Stimulated activated CD4-positive, alpha-beta T cell treated with anti-CD3 and anti-CD28 coated beads, Interleukin-15, amount 100 ng/mL, for 48 hours (primary cell): ENCODE measurements around the gene DGAT2.
"Not testable (repeated sequence)": the region's sequence is repeated elsewhere in the genome, so short reads cannot be mapped to it uniquely, and the experiment has no call there.

Experiments
- DNase-seq, 2 donors: peaks; one replicate each; pipeline ENCODE4 v3.0.0-alpha.2; 2020; ENCODE audit warnings: low read depth in 2 of 2

The DGAT2 gene, protein sequence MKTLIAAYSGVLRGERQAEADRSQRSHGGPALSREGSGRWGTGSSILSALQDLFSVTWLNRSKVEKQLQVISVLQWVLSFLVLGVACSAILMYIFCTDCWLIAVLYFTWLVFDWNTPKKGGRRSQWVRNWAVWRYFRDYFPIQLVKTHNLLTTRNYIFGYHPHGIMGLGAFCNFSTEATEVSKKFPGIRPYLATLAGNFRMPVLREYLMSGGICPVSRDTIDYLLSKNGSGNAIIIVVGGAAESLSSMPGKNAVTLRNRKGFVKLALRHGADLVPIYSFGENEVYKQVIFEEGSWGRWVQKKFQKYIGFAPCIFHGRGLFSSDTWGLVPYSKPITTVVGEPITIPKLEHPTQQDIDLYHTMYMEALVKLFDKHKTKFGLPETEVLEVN

DNA sequence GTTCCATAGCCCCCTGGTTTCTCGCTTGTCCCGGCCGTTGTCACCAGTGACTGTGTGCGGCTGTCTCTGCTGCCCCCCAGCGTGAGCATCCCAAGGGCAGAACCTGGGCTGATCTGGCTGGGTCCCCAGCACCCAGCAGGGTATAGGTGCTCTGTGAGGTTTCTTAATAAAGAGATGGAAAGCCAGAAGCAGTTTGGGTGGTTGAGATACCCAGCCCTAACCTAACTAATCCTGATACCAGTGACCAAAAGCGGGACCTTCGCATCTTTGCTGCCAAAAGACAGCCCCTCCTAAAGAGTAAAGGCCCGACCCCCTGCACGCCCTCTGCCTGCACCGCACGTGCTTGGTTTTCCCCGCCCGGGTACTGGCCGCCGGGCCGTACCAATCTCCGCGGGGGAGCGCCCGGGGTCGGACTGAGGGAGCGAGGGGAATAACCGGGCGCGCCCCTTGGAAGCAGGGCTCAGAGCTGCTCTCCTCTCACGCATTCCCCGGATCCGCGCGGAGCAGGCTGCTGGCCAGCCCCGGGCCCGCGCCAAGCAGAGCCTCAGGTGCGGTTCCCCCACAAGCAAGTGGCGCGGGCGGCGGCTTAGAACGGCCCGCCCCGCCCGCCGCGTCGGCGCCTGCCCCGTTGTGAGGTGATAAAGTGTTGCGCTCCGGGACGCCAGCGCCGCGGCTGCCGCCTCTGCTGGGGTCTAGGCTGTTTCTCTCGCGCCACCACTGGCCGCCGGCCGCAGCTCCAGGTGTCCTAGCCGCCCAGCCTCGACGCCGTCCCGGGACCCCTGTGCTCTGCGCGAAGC, at the start of gene DGAT2:
Gene DGAT2, plus strand, starts transcription at position 667 of the 797 bp plus-strand sequence. CDS start 214 bp downstream, outside the sequence.
- peak; percentile 41 to 55 for DNase-seq

DNA sequence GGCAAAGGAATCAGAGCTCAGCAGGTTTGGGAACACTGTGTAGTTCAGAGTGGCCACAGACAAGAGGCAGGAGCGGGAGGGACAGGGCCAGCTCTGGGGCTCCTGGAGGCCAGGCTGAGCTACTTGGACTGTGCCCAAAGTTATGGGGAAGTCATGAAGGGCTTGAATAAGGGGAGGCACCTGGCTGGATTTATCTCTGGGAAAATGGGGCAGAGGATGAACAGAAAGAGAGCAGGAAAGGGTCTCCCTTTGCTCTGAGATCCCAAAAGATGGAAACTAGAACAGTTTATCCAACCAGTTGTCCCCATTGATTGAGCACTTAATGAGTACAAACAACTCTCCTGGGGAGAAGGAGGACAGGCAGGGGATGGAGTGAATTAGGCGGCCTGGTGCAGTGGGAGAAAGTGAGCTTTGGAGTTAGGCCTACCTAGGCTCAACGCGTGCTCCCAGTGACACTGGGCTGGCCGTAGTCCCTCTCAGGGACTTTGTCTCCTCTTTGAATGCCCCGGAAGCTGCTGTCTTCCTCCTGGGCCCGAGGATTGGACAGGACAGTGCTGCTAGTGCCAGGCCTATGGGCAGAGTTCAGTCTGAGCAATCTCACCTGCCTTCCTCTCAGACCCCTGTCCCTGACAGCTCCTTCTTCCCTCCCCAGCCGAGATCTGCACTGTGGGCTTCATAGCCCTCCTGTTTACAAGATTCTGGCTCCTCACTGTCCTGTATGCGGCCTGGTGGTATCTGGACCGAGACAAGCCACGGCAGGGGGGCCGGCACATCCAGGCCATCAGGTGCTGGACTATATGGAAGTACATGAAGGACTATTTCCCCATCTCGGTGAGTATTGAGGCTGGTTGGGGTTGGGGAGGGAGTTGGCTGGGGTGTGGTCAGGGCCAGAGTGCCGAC, 49.0 kb upstream of the DGAT2 start:
- DNase-seq, result no peak

DNA sequence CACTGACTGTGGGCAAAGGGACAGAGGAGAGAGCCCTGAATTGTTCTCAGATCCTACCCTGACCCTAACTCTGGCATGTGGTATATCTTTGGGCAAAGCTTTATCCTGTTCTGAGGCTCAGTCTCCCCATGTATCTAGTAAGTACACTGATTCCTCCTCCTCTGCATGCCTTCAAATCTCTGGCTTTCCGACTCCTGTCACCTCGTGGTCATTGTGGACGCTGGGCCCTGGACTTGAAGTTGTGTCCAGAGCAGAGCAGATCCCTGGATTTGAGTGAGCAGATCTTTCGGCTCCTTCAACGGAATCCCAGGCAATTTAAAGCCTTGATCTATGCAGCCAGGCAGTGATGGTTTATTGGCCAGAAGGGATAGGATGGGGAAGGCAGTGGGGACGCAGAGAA, 47.9 kb upstream of the DGAT2 start:
- no peak for DNase-seq

DNA sequence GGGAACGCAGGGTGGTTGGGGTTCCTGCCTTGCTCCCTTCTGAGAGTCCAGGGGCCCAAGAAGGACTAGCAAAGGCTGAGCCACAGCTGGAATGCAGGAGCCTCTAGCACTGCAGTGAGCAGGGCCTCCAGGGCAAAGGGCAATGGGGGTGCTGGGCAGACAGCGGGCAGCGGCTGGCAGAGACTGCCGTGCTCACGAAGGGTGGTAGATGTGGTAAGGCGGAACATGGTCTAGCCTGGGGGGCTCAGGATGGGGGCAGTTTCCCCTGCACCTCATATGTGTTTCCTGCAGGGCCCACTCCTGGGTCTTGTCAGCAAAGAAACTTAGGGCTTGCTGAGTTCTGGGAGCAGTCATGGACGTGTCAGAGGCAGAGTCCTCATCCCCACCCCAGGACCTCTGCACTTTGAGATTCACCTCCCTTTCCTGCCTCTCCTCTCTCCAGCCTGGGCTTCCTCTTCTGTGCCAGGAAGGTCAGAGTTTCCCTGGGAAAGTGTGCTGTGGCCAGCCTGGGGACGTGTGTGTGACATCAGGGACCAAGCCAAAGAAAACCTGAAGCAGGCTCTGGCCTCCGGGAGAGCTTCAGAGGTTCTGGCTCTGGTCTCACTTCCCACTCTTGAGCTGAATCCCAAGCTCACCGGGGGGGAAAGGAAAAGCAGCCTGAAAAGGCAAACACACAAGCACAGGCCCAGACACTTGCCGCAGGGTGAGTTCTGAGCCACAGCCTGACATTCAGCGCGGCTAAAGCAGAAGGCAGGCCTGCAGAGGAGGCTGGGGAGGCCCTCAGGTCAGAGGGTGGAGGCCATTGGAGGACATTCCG, 46.5 kb upstream of the DGAT2 start:
- no peak for DNase-seq

DNA sequence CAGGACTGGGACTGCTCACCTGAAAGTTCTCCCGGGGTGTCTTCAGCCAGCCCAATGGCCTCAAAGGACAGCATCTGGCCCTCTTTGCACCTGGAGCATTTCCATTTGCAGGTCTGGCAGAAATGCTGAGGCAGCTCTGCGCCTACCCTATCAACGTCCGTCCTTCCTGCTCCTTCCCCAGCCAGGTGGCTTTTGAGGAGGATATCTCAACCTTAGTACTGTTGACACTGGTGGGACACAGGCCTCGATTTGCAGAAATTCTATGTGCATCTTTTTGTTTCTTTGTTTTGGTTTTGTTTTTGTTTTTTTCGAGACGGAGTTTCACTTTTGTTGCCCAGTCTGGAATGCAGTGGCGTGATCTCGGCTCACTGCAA, 45.9 kb upstream of the DGAT2 start:
- no peak for DNase-seq

DNA sequence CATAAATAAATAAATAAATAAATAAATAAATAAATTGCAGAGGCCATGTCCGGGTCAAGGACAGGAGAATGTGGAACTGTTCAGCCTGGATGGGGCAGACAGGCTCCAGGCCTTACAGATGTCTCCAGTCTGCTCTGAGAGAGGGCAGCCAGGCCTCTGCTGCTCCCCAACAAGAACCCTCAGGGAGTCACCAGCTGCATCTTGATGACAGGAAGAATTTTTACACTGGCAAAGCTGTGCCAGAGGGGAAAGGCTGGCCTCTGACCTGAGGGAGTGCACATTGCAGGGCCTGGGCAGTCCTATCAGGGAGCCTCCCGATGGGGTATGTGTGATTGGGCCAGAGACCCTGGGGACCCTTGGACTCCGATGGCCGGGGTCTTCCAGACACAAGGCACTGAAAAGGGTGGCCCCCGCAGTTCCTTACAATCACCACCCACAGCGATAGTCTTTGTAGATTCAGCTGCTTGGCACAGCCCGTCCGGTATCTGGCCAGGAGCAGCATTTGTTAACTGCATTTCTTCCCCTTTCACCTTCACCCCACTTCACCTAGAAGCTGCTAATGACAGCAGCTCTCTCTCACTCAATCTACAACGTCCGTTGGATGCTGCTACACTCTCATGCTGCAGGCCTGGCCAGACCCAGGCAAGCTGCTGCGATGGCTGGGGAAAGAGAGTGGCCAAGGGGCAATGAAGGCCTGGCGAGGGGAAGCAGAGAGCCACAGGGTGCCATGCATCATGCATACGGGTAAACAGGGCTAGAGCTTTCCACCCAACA, 42.8 kb upstream of the DGAT2 start:
- DNase-seq, result no peak

DNA sequence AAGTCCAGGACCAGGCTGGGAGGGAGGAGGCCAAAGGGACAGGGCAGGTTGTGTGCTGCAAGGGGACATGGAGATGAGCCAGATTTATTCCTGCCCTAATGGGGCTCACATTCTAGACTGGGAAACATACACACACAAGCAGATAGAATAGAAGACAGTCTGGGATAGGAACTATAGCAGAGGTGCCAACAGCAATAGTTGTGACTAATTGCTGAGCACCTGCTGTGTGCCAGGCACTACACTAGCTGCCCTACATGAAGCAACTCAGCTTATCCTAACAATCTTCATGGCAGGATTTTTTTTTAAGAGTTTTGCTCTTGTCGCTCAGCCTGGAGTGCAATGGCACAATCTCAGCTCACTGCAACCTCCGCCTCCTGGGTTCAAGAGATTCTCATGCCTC, 39.6 kb upstream of the DGAT2 start:
- DNase-seq, result no peak

DNA sequence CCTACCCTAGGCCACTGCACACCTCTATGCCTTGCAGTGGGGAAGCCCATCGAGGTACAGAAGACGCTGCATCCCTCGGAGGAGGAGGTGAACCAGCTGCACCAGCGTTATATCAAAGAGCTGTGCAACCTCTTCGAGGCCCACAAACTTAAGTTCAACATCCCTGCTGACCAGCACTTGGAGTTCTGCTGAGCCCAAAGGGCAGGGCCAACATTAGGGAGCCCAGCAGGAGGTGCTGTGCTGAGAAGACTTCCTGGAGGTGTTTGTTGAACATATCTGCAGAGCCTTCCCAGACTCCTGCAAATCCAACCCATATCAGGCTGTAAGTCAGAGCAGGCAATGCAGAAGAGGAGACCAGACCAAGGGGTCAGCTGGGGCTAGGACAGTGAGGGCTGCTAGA, 37.5 kb upstream of the DGAT2 start:
- DNase-seq, result no peak

DNA sequence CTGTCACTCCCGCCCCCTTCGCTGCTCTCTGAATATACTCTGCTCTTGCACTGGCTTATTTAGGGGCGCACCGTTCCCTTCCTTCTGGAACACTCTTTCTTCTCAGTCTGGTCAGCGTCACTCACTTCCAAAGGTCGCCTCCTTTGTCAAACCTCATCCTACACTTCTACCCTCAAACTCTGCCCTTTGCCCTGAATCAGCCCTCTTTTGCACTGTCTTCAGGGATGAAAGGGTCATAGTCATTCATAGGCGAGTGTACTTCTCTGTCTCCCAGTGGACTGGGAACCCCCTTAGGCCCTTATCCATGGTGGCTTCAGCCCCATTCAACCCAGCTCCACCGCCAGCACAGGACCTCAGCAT, 35.5 kb upstream of the DGAT2 start:
- DNase-seq, result no peak

DNA sequence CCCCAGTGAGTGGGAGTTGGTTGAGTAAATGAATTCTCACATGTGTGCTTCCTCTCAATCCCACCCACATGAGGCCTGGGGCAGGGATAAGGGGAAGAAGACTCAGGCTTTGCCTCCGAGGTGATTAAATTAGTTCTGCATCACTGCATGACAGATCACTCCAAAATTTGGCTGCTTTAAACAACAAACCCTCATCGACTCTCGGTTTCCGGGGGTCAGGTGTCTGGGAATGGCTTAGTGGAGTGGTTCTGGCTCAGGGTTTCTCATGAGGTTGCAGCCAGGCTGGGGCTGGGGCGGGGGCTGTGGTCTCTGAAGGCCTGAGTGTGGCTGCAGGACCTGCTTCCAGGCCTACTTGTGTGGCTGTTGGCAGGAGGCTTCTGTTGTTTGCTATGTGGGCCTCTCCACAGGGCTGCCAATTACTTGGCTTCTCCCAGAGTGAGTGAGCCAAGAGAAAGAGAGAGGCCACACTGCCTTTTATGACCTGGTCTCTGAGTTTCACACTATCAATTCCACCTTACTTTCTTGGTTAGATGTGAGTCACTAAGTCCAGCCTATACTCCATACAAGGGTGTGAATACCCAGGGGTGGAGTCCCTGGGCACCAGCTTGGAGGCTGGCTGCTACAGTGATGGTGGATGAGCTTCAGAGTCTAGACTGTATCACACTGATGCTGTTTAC, 35.0 kb upstream of the DGAT2 start:
- DNase-seq, result no peak

DNA sequence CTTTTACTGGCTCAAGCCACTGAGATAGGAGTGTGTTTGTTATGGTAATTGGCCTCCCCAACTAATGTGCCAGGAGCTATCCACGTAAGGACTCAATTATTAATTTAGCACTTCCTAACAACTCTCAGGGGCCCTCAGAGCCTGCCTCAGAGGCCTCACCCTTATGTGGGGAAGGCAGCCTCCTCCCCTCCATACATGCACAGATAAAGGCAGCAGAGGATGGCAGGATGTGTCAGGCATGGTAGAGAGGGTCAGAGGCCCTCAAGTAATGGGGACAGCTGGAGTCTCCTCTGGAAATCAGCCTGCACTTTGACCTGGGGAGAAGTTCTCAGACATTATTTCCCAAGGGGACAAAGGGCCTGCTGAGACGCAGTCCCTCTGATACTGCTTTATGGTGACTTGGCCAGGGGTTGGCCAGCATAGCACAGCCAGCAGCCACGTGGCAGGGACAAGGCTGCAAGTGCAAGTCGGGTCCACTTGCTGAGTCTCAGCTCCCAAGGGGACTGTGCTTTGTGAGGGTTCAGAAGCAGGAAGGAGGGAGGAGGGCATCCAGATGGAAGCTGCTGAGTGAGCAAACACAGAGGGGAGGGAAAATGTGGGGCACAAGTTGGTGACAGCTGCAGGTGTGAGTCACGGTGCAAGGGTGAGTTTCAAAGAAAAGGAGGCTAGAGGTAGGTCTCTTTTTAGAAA, 33.9 kb upstream of the DGAT2 start:
- no peak for DNase-seq

DNA sequence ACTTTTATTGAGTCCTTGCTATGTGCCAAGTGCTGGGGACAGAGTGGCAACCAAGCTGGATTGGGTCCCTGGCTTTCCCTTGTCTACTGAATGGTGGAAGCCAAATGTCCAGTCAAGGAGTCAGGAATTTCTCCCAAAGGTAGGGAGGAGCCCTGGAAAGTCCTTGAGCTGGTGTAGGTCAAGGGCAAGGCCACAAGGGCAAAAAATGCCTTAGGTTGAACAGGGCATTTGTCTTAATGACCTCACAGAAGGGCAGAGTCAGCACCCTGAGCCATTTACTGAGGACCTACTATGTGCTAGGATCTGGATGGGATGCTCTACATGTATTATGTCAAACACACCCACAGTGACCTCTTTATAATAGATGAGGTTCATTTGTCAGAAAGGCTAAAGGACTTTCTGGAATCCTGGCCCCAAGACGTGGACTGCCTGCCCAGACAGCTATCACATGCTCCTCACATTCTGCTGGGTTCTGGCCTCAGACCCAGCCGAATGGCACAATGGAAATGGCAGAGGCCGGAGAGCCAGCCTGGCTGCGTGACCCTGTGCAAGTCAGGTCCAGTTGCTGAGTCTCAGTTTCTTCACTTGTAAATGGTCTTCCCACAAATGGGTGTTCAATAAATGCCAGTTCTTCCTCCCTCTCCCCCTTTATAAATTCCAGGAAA, 33.3 kb upstream of the DGAT2 start:
- no peak for DNase-seq

DNA sequence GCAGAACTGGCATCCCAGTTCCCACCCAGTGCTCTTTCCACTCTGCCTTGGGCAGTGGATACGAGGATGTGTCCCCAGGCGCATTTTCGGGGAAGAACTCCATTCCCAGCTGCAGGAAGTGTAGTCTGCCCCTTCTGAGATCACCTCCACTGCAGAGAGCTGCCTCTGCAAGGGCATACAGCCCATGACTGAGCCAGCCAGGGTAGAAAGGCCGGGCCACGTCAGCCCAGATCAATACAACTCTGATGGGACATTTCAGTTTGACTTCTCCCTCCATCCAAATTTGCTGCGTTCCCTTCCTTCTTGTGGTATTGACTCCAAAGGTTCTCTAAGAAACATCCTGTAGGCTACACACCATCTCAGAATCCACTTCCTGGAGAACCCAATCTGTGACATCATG, 31.3 kb upstream of the DGAT2 start:
- no peak for DNase-seq

DNA sequence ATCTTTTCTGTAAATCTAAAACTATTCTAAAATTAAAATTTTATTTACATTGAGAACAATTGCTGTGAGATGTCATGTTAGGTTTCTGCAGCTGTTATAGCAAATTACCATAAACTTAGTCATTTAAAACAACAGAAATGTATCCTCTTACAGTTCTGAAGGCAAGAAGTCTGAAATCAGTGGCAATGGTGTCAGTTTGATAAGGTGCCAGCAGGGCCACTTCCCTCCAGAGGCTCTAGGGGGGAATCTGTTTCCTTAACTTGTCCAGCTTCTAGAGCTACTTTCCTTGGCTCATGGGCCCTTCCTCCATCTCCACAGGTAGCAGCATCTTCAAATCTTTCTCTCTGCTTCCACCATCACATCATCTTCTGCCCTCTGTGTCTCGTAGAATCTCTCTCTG, 27.9 kb upstream of the DGAT2 start:
- DNase-seq, result no peak

DNA sequence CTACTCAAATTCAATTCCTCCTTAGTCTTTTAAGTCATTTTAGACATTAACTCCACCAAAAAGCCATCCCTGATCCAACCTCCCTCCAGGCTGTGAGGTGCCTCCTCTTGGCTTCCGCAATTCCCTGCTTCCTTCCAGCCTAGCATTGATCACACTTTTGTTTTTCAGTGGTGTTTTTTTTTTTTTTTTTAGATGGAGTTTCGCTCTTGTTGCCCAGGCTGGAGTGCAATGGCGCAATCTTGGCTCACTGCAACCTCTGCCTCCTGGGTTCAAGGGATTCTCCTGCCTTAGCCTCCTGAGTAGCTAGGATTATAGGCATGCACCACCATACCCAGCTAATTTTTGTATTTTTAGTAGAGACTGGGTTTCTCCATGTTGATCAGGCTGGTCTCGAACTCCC, 25.4 kb upstream of the DGAT2 start:
- not testable (repeated sequence) for DNase-seq

DNA sequence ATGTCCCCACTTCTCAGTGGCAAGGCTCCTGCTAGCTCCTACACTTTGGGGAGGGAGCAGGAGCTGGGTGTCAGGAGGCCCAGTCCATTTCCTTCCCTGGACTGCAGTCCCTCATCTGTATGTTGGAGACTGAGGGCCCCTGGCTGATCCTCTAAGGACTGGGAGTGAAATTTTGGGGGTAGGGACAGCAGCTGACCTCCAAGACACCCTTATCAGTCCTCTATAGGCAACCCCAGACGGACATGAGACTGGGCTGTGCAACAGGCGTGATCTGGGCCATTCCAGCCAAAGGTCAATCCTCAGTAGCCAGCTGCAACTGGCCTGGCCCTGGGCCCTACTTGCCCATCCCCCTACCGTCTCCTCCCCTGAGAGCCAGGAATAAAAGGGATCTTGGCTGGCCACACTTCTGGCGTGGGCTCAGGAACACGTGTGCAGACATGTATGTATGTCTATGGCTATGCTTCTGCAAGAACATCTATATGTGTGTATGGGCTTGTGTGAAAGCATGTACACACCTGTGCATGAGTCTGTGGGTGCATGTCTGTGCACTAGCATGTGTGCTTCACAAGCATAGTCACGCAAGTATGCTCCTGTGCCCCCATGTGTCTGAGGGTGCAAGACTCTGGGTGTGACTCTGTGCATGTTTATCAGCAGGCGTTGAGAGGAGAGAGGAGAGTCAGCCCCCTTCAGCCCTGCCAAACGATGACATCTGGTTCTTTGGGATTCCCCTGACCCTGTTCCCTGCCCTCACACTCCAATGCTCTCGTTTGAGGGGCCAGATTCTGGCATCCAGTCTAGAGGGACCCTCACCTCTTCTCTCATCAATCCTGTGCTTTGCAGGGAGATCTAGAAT, 24.6 kb upstream of the DGAT2 start:
- DNase-seq, result no peak

DNA sequence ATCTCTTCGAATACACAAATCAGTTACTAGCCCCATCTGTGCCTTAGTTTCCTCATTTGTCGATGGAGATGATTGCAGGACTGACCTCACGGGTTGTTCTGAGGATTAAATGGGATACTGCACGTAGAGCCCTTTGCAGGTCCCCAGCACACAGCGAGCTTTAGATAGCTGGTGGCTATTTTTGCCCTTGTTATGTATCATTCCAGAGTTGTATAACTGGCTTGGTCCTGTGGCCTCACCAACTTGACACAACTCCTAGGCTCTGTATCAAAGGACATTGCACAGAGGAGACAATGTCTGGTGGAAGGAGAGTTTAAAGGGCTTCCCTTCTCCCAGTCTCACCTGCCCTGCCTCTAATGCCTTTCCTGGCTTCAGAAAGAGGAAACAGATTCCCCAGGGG, 22.8 kb upstream of the DGAT2 start:
- no peak for DNase-seq

DNA sequence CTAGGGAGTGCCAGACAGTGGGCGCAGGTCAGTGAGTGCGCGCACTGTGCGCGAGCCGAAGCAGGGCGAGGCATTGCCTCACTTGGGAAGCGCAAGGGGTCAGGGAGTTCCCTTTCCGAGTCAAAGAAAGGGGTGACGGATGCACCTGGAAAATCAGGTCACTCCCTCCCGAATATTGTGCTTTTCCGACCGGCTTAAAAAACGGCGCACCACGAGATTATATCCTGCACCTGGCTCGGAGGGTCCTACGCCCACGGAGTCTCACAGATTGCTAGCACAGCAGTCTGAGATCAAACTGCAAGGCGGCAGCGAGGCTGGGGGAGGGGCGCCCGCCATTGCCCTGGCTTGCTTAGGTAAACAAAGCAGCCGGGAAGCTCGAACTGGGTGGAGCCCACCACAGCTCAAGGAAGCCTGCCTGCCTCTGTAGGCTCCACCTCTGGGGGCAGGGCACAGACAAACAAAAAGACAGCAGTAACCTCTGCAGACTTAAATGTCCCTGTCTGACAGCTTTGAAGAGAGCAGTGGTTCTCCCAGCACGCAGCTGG, 19.8 kb upstream of the DGAT2 start:
- DNase-seq, result not testable (repeated sequence)
